GM23338 (cell line): Measurements from ENCODE around the gene RCAN3. TPM values are rescaled to one million over a fixed set of nuclear protein-coding genes. Genes with fewer than 3 reads are reported as not detected.

ENCODE experiments used
- ATAC-seq: fragments of 200-7000 bp; cut with Tn5 transposase; 3 replicates; pipeline ENCODE4 v1.9.1; 2020
- DNase-seq: peaks from one replicate; pipeline ENCODE4 v3.0.0-alpha.2; 2015; ENCODE audit warnings: low spot score
- H2AFZ ChIP-seq: fragments of 200-600 bp; sonication (generic); 2 replicates; pipeline ENCODE4 v1.8.0; 2016; ENCODE audit warnings: antibody characterized with exemption, mild to moderate bottlenecking, moderate library complexity
- H3F3A ChIP-seq: fragments of 200-600 bp; sonication (generic); replicated peaks from 2 replicates; pipeline ENCODE4 v1.8.0; 2017; ENCODE audit warnings: antibody characterized with exemption, mixed run types, low read depth
- H3K27ac ChIP-seq: fragments of 200-600 bp; sonication (generic); 2 replicates; pipeline ENCODE4 v1.6.1; 2016; ENCODE audit warnings: low read depth
- H3K27me3 ChIP-seq: fragments of 200-600 bp; sonication (generic); 2 replicates; pipeline ENCODE4 v1.8.0; 2016; ENCODE audit warnings: mild to moderate bottlenecking, mixed run types, moderate library complexity; ENCODE audit not compliant: insufficient read depth
- H3K36me3 ChIP-seq: fragments of 200-600 bp; sonication (generic); 2 replicates; pipeline ENCODE4 v1.8.0; 2016; ENCODE audit warnings: mild to moderate bottlenecking; ENCODE audit not compliant: insufficient read depth
- H3K4me1 ChIP-seq: fragments of 200-600 bp; sonication (generic); 2 replicates; pipeline ENCODE4 v1.8.0; 2016; ENCODE audit warnings: mild to moderate bottlenecking, moderate library complexity; ENCODE audit not compliant: insufficient read depth
- H3K4me2 ChIP-seq: fragments of 200-600 bp; sonication (generic); 2 replicates; pipeline ENCODE4 v1.7.1; 2017; ENCODE audit warnings: mixed run types
- H3K4me3 ChIP-seq: fragments of 200-600 bp; sonication (generic); 2 replicates; pipeline ENCODE4 v1.6.1; 2016; ENCODE audit warnings: mixed run types
- H3K79me2 ChIP-seq: fragments of 200-600 bp; sonication (generic); replicated peaks from 2 replicates; pipeline ENCODE4 v1.8.0; 2017; ENCODE audit warnings: mild to moderate bottlenecking; ENCODE audit not compliant: insufficient read depth
- H3K9me2 ChIP-seq: fragments of 200-600 bp; sonication (generic); 2 replicates; pipeline ENCODE4 v1.8.0; 2017; ENCODE audit not compliant: insufficient read depth
- H4K20me1 ChIP-seq: fragments of 200-600 bp; sonication (generic); replicated peaks from 2 replicates; pipeline ENCODE4 v1.8.0; 2017; ENCODE audit warnings: mild to moderate bottlenecking; ENCODE audit not compliant: insufficient read depth
- H3K27ac Mint-ChIP-seq: 2 replicates; pipeline ENCODE4 v1.8.0; 2020; ENCODE audit warnings: inconsistent platforms, mild to moderate bottlenecking, moderate library complexity, mixed read lengths
- H3K27me3 Mint-ChIP-seq: 3 replicates; pipeline ENCODE4 v1.8.0; 2022; ENCODE audit warnings: low read depth, mild to moderate bottlenecking, moderate library complexity, mixed read lengths, inconsistent platforms; ENCODE audit not compliant: insufficient read depth, poor library complexity
- H3K36me3 Mint-ChIP-seq: 3 replicates; pipeline ENCODE4 v1.8.0; 2021; ENCODE audit warnings: low read depth, mild to moderate bottlenecking, inconsistent platforms, moderate library complexity, mixed read lengths
- H3K4me1 Mint-ChIP-seq: 3 replicates; pipeline ENCODE4 v1.8.0; 2020; ENCODE audit warnings: mild to moderate bottlenecking, inconsistent platforms, mixed read lengths
- H3K4me3 Mint-ChIP-seq: 3 replicates; pipeline ENCODE4 v1.8.0; 2021; ENCODE audit warnings: moderate library complexity, mild to moderate bottlenecking, inconsistent platforms, mixed read lengths
- H3K9me3 Mint-ChIP-seq: 3 replicates; pipeline ENCODE4 v1.8.0; 2020; ENCODE audit warnings: moderate library complexity, mild to moderate bottlenecking, inconsistent platforms, mixed read lengths
- CREB1 ChIP-seq: fragments of 250-450 bp; sonication (Bioruptor Pico); IDR thresholded peaks from 2 replicates; pipeline ENCODE4 v1.5.0; 2020; ENCODE audit warnings: low read depth, mild to moderate bottlenecking, moderate library complexity
- CTCF ChIP-seq, 2 experiments: fragments of 200-600 bp in 1 of 2; sonication (generic) in 1 of 2; conservative IDR thresholded peaks; 2 replicates each; pipeline versions ENCODE4 v1.5.1 to v1.6.1; 2016 to 2017; ENCODE audit warnings: antibody characterized with exemption in 2 of 2, low read depth in 2 of 2, mild to moderate bottlenecking in 2 of 2, moderate library complexity in 1 of 2
- ETS1 ChIP-seq: IDR thresholded peaks from 2 replicates; pipeline ENCODE4 v1.6.1; 2016; ENCODE audit warnings: antibody characterized with exemption
- EZH2 ChIP-seq: fragments of 200-600 bp; sonication (generic); IDR thresholded peaks from one replicate; pipeline ENCODE4 v1.8.0; 2017; ENCODE audit warnings: antibody characterized with exemption, mild to moderate bottlenecking, low read depth; ENCODE audit not compliant: unreplicated experiment
- EZH2phosphoT487 ChIP-seq: fragments of 200-600 bp; sonication (generic); IDR thresholded peaks from one replicate; pipeline ENCODE4 v1.8.1; 2018; ENCODE audit warnings: antibody characterized with exemption; ENCODE audit not compliant: unreplicated experiment
- NANOG ChIP-seq: IDR thresholded peaks from 2 replicates; pipeline ENCODE4 v1.6.1; 2016; ENCODE audit warnings: antibody characterized with exemption, borderline replicate concordance
- POLR2AphosphoS5 ChIP-seq: IDR thresholded peaks from 2 replicates; pipeline ENCODE4 v1.6.1; 2016; ENCODE audit warnings: antibody characterized with exemption, low read depth
- REST ChIP-seq: IDR thresholded peaks from one replicate; pipeline ENCODE4 v1.6.1; 2018; ENCODE audit warnings: antibody characterized with exemption; ENCODE audit not compliant: unreplicated experiment
- STAT1 ChIP-seq: IDR thresholded peaks from one replicate; pipeline ENCODE4 v1.6.1; 2016; ENCODE audit warnings: antibody characterized with exemption; ENCODE audit not compliant: unreplicated experiment
- ZNF114 ChIP-seq: fragments of 250-450 bp; sonication (Bioruptor Pico); IDR thresholded peaks from 2 replicates; pipeline ENCODE4 v1.5.0; 2020; ENCODE audit warnings: mild to moderate bottlenecking, moderate library complexity
- polyA plus RNA-seq: library from polyadenylated mRNA; unstranded; fragments of >200 nt; fragmentation: Nextera tagmentation; extraction: Ambion mirVana; gene quantifications from 2 replicates; pipeline ENCODE4 v1.2.1, GENCODE V29; 2016
- total RNA-seq: library from RNA; depleted of rRNA; stranded (reverse); fragments of >200 nt; shearing (Covaris generic); gene quantifications from 2 replicates; pipeline ENCODE4 v1.2.3, GENCODE V29; 2014

The RCAN3 gene
- total and polyA plus RNA-seq, 2 experiments from 2014 or later: 8.9 to 11.2 TPM

- TF ChIP-seq EZH2phosphoT487: no peak
- TF ChIP-seq ETS1: no peak
- TF ChIP-seq CTCF (conservative IDR thresholded peaks at IDR 0.05; ENCODE audit: low read depth in 2 of 2): no peak
- TF ChIP-seq REST: no peak
- no peak for TF ChIP-seq CREB1 (CRISPR knock-in tag)
- no peak for TF ChIP-seq POLR2AphosphoS5
- TF ChIP-seq ZNF114 (CRISPR knock-in tag): no peak
- no peak for TF ChIP-seq STAT1
- TF ChIP-seq EZH2: no peak
- TF ChIP-seq NANOG: no peak
Observed at GRCh38 chr1:24564695-24565094, 62.1 kb downstream of the RCAN3 start (continued).

- H3K27me3 Mint-ChIP-seq: peaks cover 3% of the 10 kb centered on the region
- peak overlapping the region; percentile 20; the same call in 1 of the 2 replicates for H3K4me3 ChIP-seq
- H3K4me3 Mint-ChIP-seq: no peak overlapping the region; the same call in 2 of the 3 replicates
- H4K20me1 ChIP-seq: no peaks in the 10 kb centered on the region
- H3K36me3 Mint-ChIP-seq: peaks cover 3% of the 10 kb centered on the region; the same call in 2 of the 3 replicates
- 0 out of 2 replicates have a peak overlapping the region, but pooled peaks have one; percentile 28 for H2AFZ ChIP-seq
- no peaks in the 10 kb centered on the region for H3F3A ChIP-seq
- H3K36me3 ChIP-seq: no peaks in the 10 kb centered on the region
- H3K79me2 ChIP-seq: no peaks in the 10 kb centered on the region
- H3K27me3 ChIP-seq: no peaks in the 10 kb centered on the region
- peaks cover 24% of the 10 kb centered on the region for H3K4me1 Mint-ChIP-seq
- ATAC-seq (no peak), DNase-seq (no peak)
- H3K27ac Mint-ChIP-seq: no peak overlapping the region
- H3K9me2 ChIP-seq: 0 out of 2 replicates have a peak, but pooled peaks cover 2% of the 10 kb centered on the region
- H3K27ac ChIP-seq: no peak overlapping the region
- TF ChIP-seq EZH2 (no peak), CREB1 (CRISPR knock-in tag) (no peak)
- peaks cover 17% of the 10 kb centered on the region for H3K9me3 Mint-ChIP-seq
- peak overlapping the region; percentile 29; the same call in 1 of the 2 replicates for H3K4me2 ChIP-seq
- H3K4me1 ChIP-seq: peaks cover 17% of the 10 kb centered on the region
Observed at GRCh38 chr1:24566236-24566867, 63.7 kb downstream of the RCAN3 start.
